PC-9 (cell line): ENCODE measurements around the gene NFIX. TPM values are rescaled to one million over a fixed set of nuclear protein-coding genes. Genes with fewer than 3 reads are reported as not detected.
A peak's percentile ranks its signal among the peaks of the same experiment; 100 is the strongest.

Source experiments
- BruUV-seq: library from RNA; stranded (reverse); fragments of 400-500 nt; replicated peaks from 2 replicates; lab custom pipeline; 2021; lab: Mats Ljungman, UMichigan
- CTCF ChIA-PET: fragments of 300-600 bp; sonication (Branson Sonifier 250); formaldehyde crosslinking; loops from one replicate; lab custom pipeline; 2022; ENCODE audit warnings: antibody characterized with exemption; lab: Charles Lee
- POLR2A ChIA-PET: fragments of 300-600 bp; sonication (Branson Sonifier 250); formaldehyde crosslinking; loops from one replicate; lab custom pipeline; 2022; ENCODE audit warnings: antibody characterized with exemption; ENCODE audit not compliant: unreplicated experiment; lab: Charles Lee
- DNase-seq, 2 experiments: peaks; one replicate each; pipeline versions ENCODE4 v3.0.0 to v3.0.0-alpha.2; 2015 to 2022; ENCODE audit warnings: mixed read lengths in 1 of 2
- H2AFZ ChIP-seq: fragments of 200-600 bp; sonication (generic); 2 replicates; pipeline ENCODE4 v1.8.1; 2017; ENCODE audit warnings: antibody characterized with exemption
- H3F3A ChIP-seq: fragments of 200-600 bp; sonication (generic); 2 replicates; pipeline ENCODE4 v1.8.1; 2017; ENCODE audit warnings: antibody characterized with exemption, mild to moderate bottlenecking, low read depth; ENCODE audit not compliant: insufficient read depth
- H3K27ac ChIP-seq: fragments of 200-600 bp; sonication (generic); 2 replicates; pipeline ENCODE4 v1.6.1; 2016; ENCODE audit warnings: mixed run types
- H3K27me3 ChIP-seq: fragments of 200-600 bp; sonication (generic); 2 replicates; pipeline ENCODE4 v1.6.1; 2016; ENCODE audit warnings: low read depth, mixed run types; ENCODE audit not compliant: insufficient read depth
- H3K36me3 ChIP-seq: fragments of 200-600 bp; sonication (generic); 2 replicates; pipeline ENCODE4 v1.6.1; 2016; ENCODE audit warnings: low read depth, mixed run types
- H3K4me1 ChIP-seq: fragments of 200-600 bp; sonication (generic); replicated peaks from 2 replicates; pipeline ENCODE4 v1.6.1; 2016; ENCODE audit warnings: mixed run types; ENCODE audit not compliant: insufficient read depth
- H3K4me2 ChIP-seq: fragments of 200-600 bp; sonication (generic); 2 replicates; pipeline ENCODE4 v1.6.1; 2017; ENCODE audit warnings: mixed run types
- H3K4me3 ChIP-seq: fragments of 200-600 bp; sonication (generic); 2 replicates; pipeline ENCODE4 v1.6.1; 2016; ENCODE audit warnings: mixed run types
- H3K79me2 ChIP-seq: fragments of 200-600 bp; sonication (generic); 2 replicates; pipeline ENCODE4 v1.6.1; 2017; ENCODE audit warnings: low read depth, mixed run types
- H3K9me2 ChIP-seq: fragments of 200-600 bp; sonication (generic); 2 replicates; pipeline ENCODE4 v1.8.1; 2017; ENCODE audit warnings: mild to moderate bottlenecking; ENCODE audit not compliant: insufficient read depth
- H3K9me3 ChIP-seq: fragments of 200-600 bp; sonication (generic); 2 replicates; pipeline ENCODE4 v1.8.1; 2016; ENCODE audit warnings: low read depth; ENCODE audit not compliant: insufficient read depth
- H4K20me1 ChIP-seq: fragments of 200-600 bp; sonication (generic); 2 replicates; pipeline ENCODE4 v1.8.1; 2017; ENCODE audit not compliant: insufficient read depth
- EZH2 ChIP-seq: fragments of 200-600 bp; sonication (generic); IDR thresholded peaks from 2 replicates; pipeline ENCODE4 v1.8.0; 2017; ENCODE audit warnings: antibody characterized with exemption, low read depth
- intact Hi-C: fragments of 100-400 bp; cut with micrococcal nuclease; formaldehyde crosslinking; loops from one replicate; pipeline ENCODE4 v1.10.0; 2022; ENCODE audit not compliant: unreplicated experiment
- total RNA-seq: library from RNA; stranded (reverse); gene quantifications from 2 replicates; pipeline ENCODE4 v1.2.3, GENCODE V29; 2021
- TF ChIP-seq, protein P1 (sequence below): fragments of 200-600 bp; sonication (generic); conservative IDR thresholded peaks from 2 replicates; pipeline ENCODE4 v1.6.1; 2017; ENCODE audit warnings: mixed run types, antibody characterized with exemption, mild to moderate bottlenecking, moderate library complexity

NFIX gene
- total RNA-seq, 1 experiment from 2014 or later = 24.2 TPM

DNA sequence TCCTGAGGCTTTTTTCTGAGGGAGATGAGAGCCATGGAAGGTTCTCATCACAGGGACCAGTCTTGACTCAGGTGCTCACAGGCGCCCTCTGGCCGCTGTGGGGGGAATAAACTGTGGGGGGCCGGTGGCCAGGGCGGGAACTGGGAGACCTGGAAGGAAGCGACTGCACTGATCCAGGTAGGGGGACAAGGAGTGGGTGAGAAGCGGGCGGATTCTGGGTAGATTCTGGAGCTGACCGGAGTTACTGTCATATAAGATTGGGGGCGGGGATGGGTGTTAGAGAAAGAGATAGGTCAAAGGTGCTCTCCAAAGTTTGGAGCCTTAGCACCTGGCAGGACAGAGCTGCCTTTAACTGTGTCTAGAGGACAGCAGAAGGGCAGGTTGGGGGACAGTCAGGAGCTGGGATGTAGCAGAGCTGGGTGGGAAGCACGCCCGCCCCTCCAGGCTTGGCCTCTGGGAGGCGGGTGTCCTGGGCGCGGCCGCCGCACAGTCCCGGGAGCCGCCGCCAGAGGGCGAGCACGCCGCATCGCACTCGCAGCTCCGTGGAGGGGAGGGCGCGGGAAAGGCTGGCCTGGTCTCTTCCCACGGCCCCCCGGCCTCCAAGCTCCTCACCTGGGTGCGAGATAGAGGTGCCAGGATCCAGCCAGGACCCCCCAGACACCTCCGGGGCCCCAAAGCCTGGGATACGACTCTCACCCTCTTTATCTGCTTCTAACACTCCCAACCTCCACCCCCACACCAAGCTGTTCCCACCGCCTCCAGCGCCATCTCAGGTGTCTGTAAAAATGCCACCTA, 30.1 kb upstream of the NFIX start:
- Histone ChIP-seq H3F3A (peaks cover 9% of the 10 kb centered on the region; the same call in 1 of the 2 replicates), H3K79me2 (no peaks in the 10 kb centered on the region), H3K4me2 (peak overlapping the region; percentile 95), H2AFZ (peak overlapping the region; percentile 89), H3K4me3 (peak overlapping the region; percentile 58), H3K4me1 (no peaks in the 10 kb centered on the region; the same call in 1 of the 2 replicates), H3K27ac (no peak overlapping the region), H3K9me2 (no peaks in the 10 kb centered on the region), H3K9me3 (no peaks in the 10 kb centered on the region), H4K20me1 (no peaks in the 10 kb centered on the region), H3K27me3 (no peaks in the 10 kb centered on the region), H3K36me3 (no peaks in the 10 kb centered on the region)
- intact Hi-C loops = loop anchor here (2.0 kb wide), 1 partner anchor 80 kb away; no protein-coding TSS in a partner anchor
- BruUV-seq = no TSS peak
- TF ChIP-seq, protein P1, sequence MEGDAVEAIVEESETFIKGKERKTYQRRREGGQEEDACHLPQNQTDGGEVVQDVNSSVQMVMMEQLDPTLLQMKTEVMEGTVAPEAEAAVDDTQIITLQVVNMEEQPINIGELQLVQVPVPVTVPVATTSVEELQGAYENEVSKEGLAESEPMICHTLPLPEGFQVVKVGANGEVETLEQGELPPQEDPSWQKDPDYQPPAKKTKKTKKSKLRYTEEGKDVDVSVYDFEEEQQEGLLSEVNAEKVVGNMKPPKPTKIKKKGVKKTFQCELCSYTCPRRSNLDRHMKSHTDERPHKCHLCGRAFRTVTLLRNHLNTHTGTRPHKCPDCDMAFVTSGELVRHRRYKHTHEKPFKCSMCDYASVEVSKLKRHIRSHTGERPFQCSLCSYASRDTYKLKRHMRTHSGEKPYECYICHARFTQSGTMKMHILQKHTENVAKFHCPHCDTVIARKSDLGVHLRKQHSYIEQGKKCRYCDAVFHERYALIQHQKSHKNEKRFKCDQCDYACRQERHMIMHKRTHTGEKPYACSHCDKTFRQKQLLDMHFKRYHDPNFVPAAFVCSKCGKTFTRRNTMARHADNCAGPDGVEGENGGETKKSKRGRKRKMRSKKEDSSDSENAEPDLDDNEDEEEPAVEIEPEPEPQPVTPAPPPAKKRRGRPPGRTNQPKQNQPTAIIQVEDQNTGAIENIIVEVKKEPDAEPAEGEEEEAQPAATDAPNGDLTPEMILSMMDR = peak; percentile 96
- no peak for TF ChIP-seq EZH2
- POLR2A ChIA-PET = interaction anchor here (0.5 to 0.9 kb wide), 3 partner anchors 12 to 313 kb away, joined by 3 to 5 read pairs (median 4); no protein-coding TSS in a partner anchor
- peak; percentile 63 to 86 for DNase-seq
- CTCF ChIA-PET = interaction anchor here (0.5 to 1.5 kb wide), 11 partner anchors 13 to 249 kb away, joined by 3 to 7 read pairs (median 4); partner anchors contain the start of genes CALR and GCDH

DNA sequence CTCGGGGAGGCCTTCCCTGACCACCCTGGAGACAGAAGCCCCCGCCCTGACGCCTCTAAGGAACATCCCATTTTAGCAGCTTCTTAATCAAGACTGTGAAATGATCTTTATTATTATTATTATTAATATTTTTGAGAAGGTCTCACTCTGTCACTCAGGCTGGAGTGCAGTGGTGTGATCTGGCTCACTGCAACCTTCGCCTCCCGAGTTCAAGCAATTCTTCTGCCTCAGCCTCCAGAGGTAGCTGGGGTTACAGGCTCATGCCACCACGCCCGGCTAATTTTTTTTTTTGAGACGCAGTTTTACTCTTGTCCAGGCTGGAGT, 29.5 kb upstream of the NFIX start:
- no peaks in the 10 kb centered on the region; the same call in 1 of the 2 replicates for H3K4me1 ChIP-seq
- peak overlapping the region; percentile 95 for H3K4me2 ChIP-seq
- H3K9me2 ChIP-seq = no peaks in the 10 kb centered on the region
- POLR2A ChIA-PET = interaction anchor here (0.5 to 0.9 kb wide), 2 partner anchors 12 to 81 kb away, joined by 3 to 5 read pairs; no protein-coding TSS in a partner anchor
- H3K9me3 ChIP-seq = no peaks in the 10 kb centered on the region
- peak overlapping the region; percentile 89 for H2AFZ ChIP-seq
- no peak overlapping the region for H3K27ac ChIP-seq
- CTCF ChIA-PET = interaction anchor here (0.7 to 1.5 kb wide), 9 partner anchors 12 to 128 kb away, joined by 3 to 5 read pairs (median 4); partner anchors contain the start of genes GCDH and RAD23A
- TF ChIP-seq, protein P1 = no peak
- no peak for TF ChIP-seq EZH2
- H3F3A ChIP-seq = peaks cover 9% of the 10 kb centered on the region; the same call in 1 of the 2 replicates
- intact Hi-C loops = loop anchor here (2.0 kb wide), 1 partner anchor 81 kb away; no protein-coding TSS in a partner anchor
- no peaks in the 10 kb centered on the region for H3K79me2 ChIP-seq
- no TSS peak for BruUV-seq
- no peak for DNase-seq
- no peaks in the 10 kb centered on the region for H3K27me3 ChIP-seq
- H3K4me3 ChIP-seq = peak overlapping the region; percentile 58
- no peaks in the 10 kb centered on the region for H4K20me1 ChIP-seq
- H3K36me3 ChIP-seq = no peaks in the 10 kb centered on the region

DNA sequence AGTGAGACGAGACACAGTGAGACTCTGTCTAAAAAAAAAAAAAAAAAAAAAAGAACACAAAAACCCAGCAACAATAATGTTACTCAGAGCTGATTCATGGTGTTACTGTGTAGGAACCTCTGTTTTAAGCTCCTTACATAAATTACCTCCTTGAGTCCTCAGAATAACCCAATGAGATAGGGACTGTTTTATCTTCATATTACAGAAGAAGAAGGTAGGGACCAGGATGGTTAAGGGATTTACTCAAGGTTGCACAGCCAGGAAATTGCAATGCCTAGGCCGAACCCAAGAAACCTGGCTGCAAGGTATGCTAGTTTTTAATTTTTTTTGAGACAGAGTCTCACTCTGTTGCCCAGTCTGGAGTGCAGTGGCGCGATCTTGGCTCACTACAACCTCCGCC, 27.4 kb upstream of the NFIX start:
- intact Hi-C loops = no loop called here
- no peak overlapping the region for H3K27ac ChIP-seq
- no peak for DNase-seq
- no peaks in the 10 kb centered on the region for H3K27me3 ChIP-seq
- TF ChIP-seq EZH2 = no peak
- TF ChIP-seq, protein P1 = no peak
- no peaks in the 10 kb centered on the region for H4K20me1 ChIP-seq
- H3K79me2 ChIP-seq = no peaks in the 10 kb centered on the region
- H3K4me2 ChIP-seq = no peak overlapping the region
- H3F3A ChIP-seq = peaks cover 14% of the 10 kb centered on the region; the same call in 1 of the 2 replicates
- H3K4me3 ChIP-seq = no peak overlapping the region
- ChIA-PET CTCF (interaction anchor here (0.7 kb wide), 1 partner anchor 86 kb away, joined by 3 read pairs; no protein-coding TSS in a partner anchor), POLR2A (interaction anchor here (0.6 to 0.7 kb wide), 2 partner anchors 18 to 49 kb away, joined by 3 to 7 read pairs; partner anchors contain the start of gene SYCE2)
- no peaks in the 10 kb centered on the region for H3K9me3 ChIP-seq
- no peaks in the 10 kb centered on the region; the same call in 1 of the 2 replicates for H3K4me1 ChIP-seq
- no peaks in the 10 kb centered on the region for H3K36me3 ChIP-seq
- H3K9me2 ChIP-seq = no peaks in the 10 kb centered on the region
- no TSS peak for BruUV-seq
- no peak overlapping the region for H2AFZ ChIP-seq
